ENCODE results near the gene KRTAP2-3.
"Not testable (repeated sequence)": the region's sequence is repeated elsewhere in the genome, so short reads cannot be mapped to it uniquely, and the experiment has no call there.

DNA sequence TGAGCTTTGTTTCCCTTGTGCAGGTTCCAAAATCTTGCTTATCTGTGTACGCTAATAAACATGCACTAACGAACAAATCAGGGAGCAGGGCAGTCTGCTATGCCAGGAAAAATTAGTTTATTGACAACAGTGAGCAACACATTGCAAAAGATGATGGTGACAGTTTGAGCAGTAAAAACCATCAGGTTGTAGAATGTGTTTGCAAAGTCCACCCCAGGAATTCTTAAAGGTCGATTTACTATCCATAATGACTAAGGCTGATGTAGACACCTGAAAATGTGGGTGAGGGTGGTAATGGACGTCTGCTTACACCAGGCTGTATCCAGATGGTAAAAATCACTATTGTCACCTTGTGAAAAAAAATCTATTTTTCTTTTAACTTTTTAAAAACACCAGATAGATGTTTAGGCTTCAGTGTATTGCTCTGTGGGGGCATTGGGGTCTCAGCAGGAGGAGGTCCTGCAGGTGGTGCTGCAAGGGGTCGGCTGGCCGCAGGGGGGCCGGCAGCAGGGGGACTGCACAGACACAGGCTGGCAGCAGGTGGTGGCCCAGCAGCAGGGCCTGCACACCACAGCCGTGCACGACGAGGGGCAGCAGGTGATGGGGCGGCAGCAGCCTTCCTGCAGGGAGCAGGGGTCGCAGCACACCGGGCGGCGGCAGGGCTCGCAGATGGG lies 5.2 kb upstream of the KRTAP2-3 start:
- TF ChIP-seq, protein P1, sequence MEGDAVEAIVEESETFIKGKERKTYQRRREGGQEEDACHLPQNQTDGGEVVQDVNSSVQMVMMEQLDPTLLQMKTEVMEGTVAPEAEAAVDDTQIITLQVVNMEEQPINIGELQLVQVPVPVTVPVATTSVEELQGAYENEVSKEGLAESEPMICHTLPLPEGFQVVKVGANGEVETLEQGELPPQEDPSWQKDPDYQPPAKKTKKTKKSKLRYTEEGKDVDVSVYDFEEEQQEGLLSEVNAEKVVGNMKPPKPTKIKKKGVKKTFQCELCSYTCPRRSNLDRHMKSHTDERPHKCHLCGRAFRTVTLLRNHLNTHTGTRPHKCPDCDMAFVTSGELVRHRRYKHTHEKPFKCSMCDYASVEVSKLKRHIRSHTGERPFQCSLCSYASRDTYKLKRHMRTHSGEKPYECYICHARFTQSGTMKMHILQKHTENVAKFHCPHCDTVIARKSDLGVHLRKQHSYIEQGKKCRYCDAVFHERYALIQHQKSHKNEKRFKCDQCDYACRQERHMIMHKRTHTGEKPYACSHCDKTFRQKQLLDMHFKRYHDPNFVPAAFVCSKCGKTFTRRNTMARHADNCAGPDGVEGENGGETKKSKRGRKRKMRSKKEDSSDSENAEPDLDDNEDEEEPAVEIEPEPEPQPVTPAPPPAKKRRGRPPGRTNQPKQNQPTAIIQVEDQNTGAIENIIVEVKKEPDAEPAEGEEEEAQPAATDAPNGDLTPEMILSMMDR (IDR thresholded peaks at IDR 0.05; ENCODE audit: insufficient read depth, low read depth, low read length): not testable (repeated sequence)
- TF ChIP-seq EZH2 (IDR thresholded peaks at IDR 0.05; ENCODE audit: insufficient read depth, low read length): not testable (repeated sequence)
